HEK293 (cell line): ENCODE results near the gene RAB1B.

Experiments
- CTCF ChIA-PET: fragments of 350-600 bp; formaldehyde crosslinking; extraction: SDS; loops from one replicate; lab custom pipeline; 2021; ENCODE audit warnings: antibody characterized with exemption; lab: Yijun Ruan, JAX
- POLR2A ChIA-PET: fragments of 300-600 bp; formaldehyde crosslinking; extraction: SDS; loops from one replicate; lab custom pipeline; 2020; ENCODE audit warnings: antibody characterized with exemption, inconsistent platforms; lab: Yijun Ruan, JAX
- H3K27ac ChIP-seq: fragments of 200-500 bp; sonication (Bioruptor generic); 2 replicates; pipeline ENCODE4 v1.5.1; 2014; ENCODE audit warnings: low read depth, low read length, control low read depth, inconsistent platforms; ENCODE audit errors: extremely low read depth
- H3K36me3 ChIP-seq, 2 experiments: fragments of 200-500 bp in 1 of 2; sonication (Bioruptor generic) in 1 of 2; 1 replicate in 1 of 2; 2 replicates in 1 of 2; pipeline ENCODE4 v1.5.1; 2014 to 2017; ENCODE audit warnings: inconsistent platforms in 2 of 2, low read length in 2 of 2; ENCODE audit not compliant: control insufficient read depth in 2 of 2, insufficient read depth in 1 of 2
- H3K4me1 ChIP-seq: fragments of 200-500 bp; sonication (Bioruptor generic); 2 replicates; pipeline ENCODE4 v1.5.1; 2014; ENCODE audit warnings: mild to moderate bottlenecking, low read length, inconsistent platforms; ENCODE audit not compliant: control insufficient read depth, insufficient read depth
- H3K4me3 ChIP-seq: 2 replicates; pipeline ENCODE4 v1.5.1; 2011; ENCODE audit warnings: low read depth, mild to moderate bottlenecking, control low read depth, low read length, moderate library complexity
- H3K9me3 ChIP-seq: fragments of 200-500 bp; sonication (Bioruptor generic); 2 replicates; pipeline ENCODE4 v1.5.1; 2014; ENCODE audit warnings: low read depth, low read length, inconsistent platforms; ENCODE audit not compliant: control insufficient read depth, insufficient read depth
- KLF1 ChIP-seq: fragments of 450-650 bp; formaldehyde crosslinking; IDR thresholded peaks from 2 replicates; pipeline ENCODE4 v1.5.1; 2016; ENCODE audit warnings: missing biosample characterization, missing genetic modification characterization
- PBX3 ChIP-seq: sonication (generic); formaldehyde crosslinking; IDR thresholded peaks from 2 replicates; pipeline ENCODE4 v1.8.1; 2022; ENCODE audit warnings: mild to moderate bottlenecking, moderate library complexity, missing genetic modification reagents
- TCF7L2 ChIP-seq: IDR thresholded peaks from 2 replicates; pipeline ENCODE4 v1.6.1; 2011; ENCODE audit warnings: low read depth, mild to moderate bottlenecking, inconsistent platforms, low read length, moderate library complexity, borderline replicate concordance
- ZIC2 ChIP-seq: fragments of 450-650 bp; formaldehyde crosslinking; IDR thresholded peaks from 2 replicates; pipeline ENCODE4 v1.5.1; 2016; ENCODE audit warnings: missing biosample characterization, missing genetic modification characterization
- ZNF184 ChIP-seq: fragments of 450-650 bp; IDR thresholded peaks from 2 replicates; pipeline ENCODE4 v1.5.1; 2018; ENCODE audit warnings: missing biosample characterization, mild to moderate bottlenecking, missing genetic modification characterization
- ZNF202 ChIP-seq: fragments of 450-650 bp; formaldehyde crosslinking; IDR thresholded peaks from 2 replicates; pipeline ENCODE4 v1.5.1; 2016; ENCODE audit warnings: missing biosample characterization, missing genetic modification characterization, borderline replicate concordance
- ZNF221 ChIP-seq: fragments of 450-650 bp; formaldehyde crosslinking; IDR thresholded peaks from 2 replicates; pipeline ENCODE4 v1.5.1; 2017; ENCODE audit warnings: missing biosample characterization, missing genetic modification characterization, borderline replicate concordance
- ZNF416 ChIP-seq: fragments of 450-650 bp; formaldehyde crosslinking; IDR thresholded peaks from 2 replicates; pipeline ENCODE4 v1.5.1; 2016; ENCODE audit warnings: missing biosample characterization, missing genetic modification characterization
- ZNF449 ChIP-seq: fragments of 450-650 bp; formaldehyde crosslinking; IDR thresholded peaks from 2 replicates; pipeline ENCODE4 v1.5.1; 2017; ENCODE audit warnings: missing biosample characterization, mild to moderate bottlenecking, missing genetic modification characterization, moderate library complexity
- ZNF544 ChIP-seq: fragments of 450-650 bp; formaldehyde crosslinking; IDR thresholded peaks from 2 replicates; pipeline ENCODE4 v1.5.0; 2017; ENCODE audit warnings: missing biosample characterization, missing genetic modification characterization
- ZNF558 ChIP-seq: fragments of 450-650 bp; formaldehyde crosslinking; IDR thresholded peaks from 2 replicates; pipeline ENCODE4 v1.5.1; 2016; ENCODE audit warnings: missing biosample characterization, missing genetic modification characterization
- ZNF596 ChIP-seq: fragments of 450-650 bp; IDR thresholded peaks from 2 replicates; pipeline ENCODE4 v1.5.0; 2018; ENCODE audit warnings: missing biosample characterization, mild to moderate bottlenecking, missing genetic modification characterization, moderate library complexity
- ZNF654 ChIP-seq: fragments of 450-650 bp; formaldehyde crosslinking; IDR thresholded peaks from 2 replicates; pipeline ENCODE4 v1.5.1; 2016; ENCODE audit warnings: low read depth, missing biosample characterization, missing genetic modification characterization
- ZSCAN23 ChIP-seq: fragments of 450-650 bp; formaldehyde crosslinking; IDR thresholded peaks from 2 replicates; pipeline ENCODE4 v1.5.1; 2016; ENCODE audit warnings: missing biosample characterization, missing genetic modification characterization
- TF ChIP-seq, protein P1 (sequence below): fragments of 450-650 bp; formaldehyde crosslinking; conservative IDR thresholded peaks from 2 replicates; pipeline ENCODE4 v1.5.1; 2016; ENCODE audit warnings: low read depth, missing biosample characterization, missing genetic modification characterization
- TF ChIP-seq, protein P2 (sequence below): fragments of 450-650 bp; formaldehyde crosslinking; IDR thresholded peaks from 2 replicates; pipeline ENCODE4 v1.5.1; 2016; ENCODE audit warnings: missing biosample characterization, missing genetic modification characterization

Gene RAB1B

DNA sequence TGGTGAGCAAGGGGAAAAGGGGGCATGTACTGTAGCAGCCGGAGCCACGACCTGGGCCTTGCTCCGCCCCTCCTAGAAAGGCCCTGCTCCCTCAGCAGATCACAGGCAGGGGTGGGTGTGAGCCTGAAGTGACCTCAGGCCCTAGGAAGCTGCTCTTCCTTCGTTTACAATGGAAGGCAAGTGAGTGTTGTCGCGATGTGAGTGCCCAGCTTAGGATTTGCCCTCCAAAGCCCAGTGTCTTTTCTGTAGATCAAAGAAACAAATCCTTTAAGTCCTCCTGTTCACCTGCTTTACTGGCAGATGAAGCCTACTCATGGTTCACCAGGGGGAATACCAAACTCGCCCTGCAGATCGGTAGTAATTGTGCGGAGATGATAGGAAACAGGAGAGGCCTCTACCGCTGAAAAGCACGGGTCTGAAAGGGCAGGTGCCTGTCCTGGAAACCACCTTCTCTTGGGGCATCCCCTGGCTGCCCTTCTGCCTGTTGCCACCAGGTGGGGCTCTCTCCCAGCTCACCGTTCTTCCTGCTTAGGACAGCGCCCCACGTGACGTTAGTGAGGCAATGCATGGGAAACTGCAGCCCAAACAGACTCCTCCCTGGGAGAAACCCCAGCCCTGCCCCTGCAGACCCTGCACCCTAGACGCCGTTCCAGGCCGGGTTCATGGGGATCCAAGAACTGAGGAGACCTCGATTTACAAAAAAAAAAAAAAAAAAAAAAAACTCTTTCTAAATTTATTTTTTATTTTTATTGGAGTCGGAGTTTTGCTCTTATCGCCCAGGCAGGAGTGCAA lies 45.9 kb upstream of the RAB1B start (continued):
- TF ChIP-seq, protein P1, sequence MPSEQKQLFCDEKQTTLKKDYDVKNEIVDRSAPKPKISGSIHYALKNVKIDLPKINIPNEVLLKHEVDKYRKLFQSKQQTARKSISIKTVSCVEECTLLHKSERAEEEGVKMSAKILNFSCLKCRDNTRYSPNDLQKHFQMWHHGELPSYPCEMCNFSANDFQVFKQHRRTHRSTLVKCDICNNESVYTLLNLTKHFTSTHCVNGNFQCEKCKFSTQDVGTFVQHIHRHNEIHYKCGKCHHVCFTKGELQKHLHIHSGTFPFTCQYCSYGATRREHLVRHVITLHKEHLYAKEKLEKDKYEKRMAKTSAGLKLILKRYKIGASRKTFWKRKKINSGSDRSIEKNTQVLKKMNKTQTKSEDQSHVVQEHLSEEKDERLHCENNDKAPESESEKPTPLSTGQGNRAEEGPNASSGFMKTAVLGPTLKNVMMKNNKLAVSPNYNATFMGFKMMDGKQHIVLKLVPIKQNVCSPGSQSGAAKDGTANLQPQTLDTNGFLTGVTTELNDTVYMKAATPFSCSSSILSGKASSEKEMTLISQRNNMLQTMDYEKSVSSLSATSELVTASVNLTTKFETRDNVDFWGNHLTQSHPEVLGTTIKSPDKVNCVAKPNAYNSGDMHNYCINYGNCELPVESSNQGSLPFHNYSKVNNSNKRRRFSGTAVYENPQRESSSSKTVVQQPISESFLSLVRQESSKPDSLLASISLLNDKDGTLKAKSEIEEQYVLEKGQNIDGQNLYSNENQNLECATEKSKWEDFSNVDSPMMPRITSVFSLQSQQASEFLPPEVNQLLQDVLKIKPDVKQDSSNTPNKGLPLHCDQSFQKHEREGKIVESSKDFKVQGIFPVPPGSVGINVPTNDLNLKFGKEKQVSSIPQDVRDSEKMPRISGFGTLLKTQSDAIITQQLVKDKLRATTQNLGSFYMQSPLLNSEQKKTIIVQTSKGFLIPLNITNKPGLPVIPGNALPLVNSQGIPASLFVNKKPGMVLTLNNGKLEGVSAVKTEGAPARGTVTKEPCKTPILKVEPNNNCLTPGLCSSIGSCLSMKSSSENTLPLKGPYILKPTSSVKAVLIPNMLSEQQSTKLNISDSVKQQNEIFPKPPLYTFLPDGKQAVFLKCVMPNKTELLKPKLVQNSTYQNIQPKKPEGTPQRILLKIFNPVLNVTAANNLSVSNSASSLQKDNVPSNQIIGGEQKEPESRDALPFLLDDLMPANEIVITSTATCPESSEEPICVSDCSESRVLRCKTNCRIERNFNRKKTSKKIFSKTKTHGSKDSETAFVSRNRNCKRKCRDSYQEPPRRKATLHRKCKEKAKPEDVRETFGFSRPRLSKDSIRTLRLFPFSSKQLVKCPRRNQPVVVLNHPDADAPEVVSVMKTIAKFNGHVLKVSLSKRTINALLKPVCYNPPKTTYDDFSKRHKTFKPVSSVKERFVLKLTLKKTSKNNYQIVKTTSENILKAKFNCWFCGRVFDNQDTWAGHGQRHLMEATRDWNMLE (tag by site-specific recombination), result no peak
- TF ChIP-seq ZNF221 (tag by site-specific recombination) (no peak), ZNF544 (no peak)

DNA sequence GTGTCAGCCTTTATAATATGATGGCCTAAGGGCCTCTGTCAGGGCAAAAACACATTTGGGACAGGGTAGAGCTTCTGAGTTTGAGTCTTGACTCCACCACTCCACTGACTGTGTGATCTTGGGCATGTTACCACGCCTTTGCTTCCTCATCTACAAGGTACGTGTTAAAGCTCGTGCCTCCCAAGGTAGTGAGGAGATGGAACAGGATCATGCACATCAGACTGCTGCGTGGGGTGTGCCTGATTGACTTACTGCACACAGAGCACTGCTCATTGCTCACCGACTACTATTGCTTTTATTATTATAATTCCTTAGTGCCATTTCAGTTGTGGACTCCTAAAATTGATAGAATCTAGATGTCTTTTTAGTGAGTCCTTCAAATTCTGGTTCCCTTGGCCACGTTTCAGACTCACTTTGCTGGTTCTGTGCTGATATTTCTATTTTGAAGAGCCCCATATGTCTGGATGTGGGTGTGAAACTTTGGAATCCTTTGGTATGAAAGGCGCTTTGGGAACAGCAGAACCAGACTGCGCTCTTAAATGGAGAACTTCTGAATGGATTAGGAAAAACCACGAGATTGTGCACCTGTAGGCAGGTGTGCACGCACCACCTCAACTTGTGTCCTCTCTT lies 44.1 kb upstream of the RAB1B start:
- Histone ChIP-seq H3K4me1 (no peaks in the 10 kb centered on the region), H3K27ac (no peak overlapping the region), H3K4me3 (no peak overlapping the region), H3K9me3 (no peaks in the 10 kb centered on the region), H3K36me3 (peaks cover 0 to 42% of the 10 kb centered on the region in 2 experiments; a peak in 1 of 3 replicates)
- TF ChIP-seq ZNF654 (tag by site-specific recombination) (no peak), PBX3 (CRISPR knock-in tag) (no peak), ZNF596 (tag by site-specific recombination) (no peak), ZNF416 (no peak), ZNF449 (tag by site-specific recombination) (no peak), ZNF221 (tag by site-specific recombination) (no peak)
- POLR2A ChIA-PET, result interaction anchor here (0.6 kb wide), 1 partner anchor 62 kb away, joined by 4 read pairs; no protein-coding TSS in a partner anchor
- CTCF ChIA-PET, result interaction anchor here (0.6 to 1.3 kb wide), 4 partner anchors 16 to 797 kb away, joined by 3 to 4 read pairs (median 4); no protein-coding TSS in a partner anchor

GRCh38 chr11:66225066-66225465 lies 43.4 kb upstream of the RAB1B start:
- TF ChIP-seq ZNF202 (tag by site-specific recombination) (no peak), ZNF558 (tag by site-specific recombination) (no peak), ZIC2 (0 out of 2 replicates have a peak, but pooled peaks have one; percentile 25), ZSCAN23 (tag by site-specific recombination) (no peak), KLF1 (tag by site-specific recombination) (no peak), ZNF184 (tag by site-specific recombination) (no peak), TCF7L2 (no peak)
- TF ChIP-seq, protein P2, sequence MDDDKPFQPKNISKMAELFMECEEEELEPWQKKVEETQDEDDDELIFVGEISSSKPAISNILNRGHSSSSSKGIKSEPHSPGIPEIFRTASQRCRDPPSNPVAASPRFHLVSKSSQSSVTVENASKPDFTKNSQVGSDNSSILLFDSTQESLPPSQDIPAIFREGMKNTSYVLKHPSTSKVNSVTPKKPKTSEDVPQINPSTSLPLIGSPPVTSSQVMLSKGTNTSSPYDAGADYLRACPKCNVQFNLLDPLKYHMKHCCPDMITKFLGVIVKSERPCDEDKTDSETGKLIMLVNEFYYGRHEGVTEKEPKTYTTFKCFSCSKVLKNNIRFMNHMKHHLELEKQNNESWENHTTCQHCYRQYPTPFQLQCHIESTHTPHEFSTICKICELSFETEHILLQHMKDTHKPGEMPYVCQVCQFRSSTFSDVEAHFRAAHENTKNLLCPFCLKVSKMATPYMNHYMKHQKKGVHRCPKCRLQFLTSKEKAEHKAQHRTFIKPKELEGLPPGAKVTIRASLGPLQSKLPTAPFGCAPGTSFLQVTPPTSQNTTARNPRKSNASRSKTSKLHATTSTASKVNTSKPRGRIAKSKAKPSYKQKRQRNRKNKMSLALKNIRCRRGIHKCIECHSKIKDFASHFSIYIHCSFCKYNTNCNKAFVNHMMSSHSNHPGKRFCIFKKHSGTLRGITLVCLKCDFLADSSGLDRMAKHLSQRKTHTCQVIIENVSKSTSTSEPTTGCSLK (tag by site-specific recombination), result no peak
- no peak overlapping the region for H3K27ac ChIP-seq
- peaks cover 0 to 35% of the 10 kb centered on the region in 2 experiments; a peak in 1 of 3 replicates for H3K36me3 ChIP-seq
- ChIA-PET CTCF (interaction anchor here (0.6 to 1.3 kb wide), 6 partner anchors 35 to 834 kb away, joined by 3 to 6 read pairs (median 4); no protein-coding TSS in a partner anchor), POLR2A (interaction anchor here (0.6 kb wide), 1 partner anchor 1239 kb away, joined by 3 read pairs; no protein-coding TSS in a partner anchor)
- H3K4me1 ChIP-seq, result no peaks in the 10 kb centered on the region
- H3K9me3 ChIP-seq, result no peaks in the 10 kb centered on the region
- H3K4me3 ChIP-seq, result no peak overlapping the region
